Measurements from ENCODE around the gene DPY19L2.
A peak's percentile ranks its signal among the peaks of the same experiment; 100 is the strongest.
"Not testable (repeated sequence)": the region's sequence is repeated elsewhere in the genome, so short reads cannot be mapped to it uniquely, and the experiment has no call there.

DPY19L2 gene

GRCh38 chr12:63685789-63686188 lies 17.5 kb upstream of the DPY19L2 start:
- not testable (repeated sequence) for H3K36me3 ChIP-seq, H3K27ac ChIP-seq, H3K4me2 ChIP-seq, H4K20me1 ChIP-seq, H3K4me3 ChIP-seq, H3K4me1 ChIP-seq, H3K9ac ChIP-seq, H3K27me3 ChIP-seq, H3K9me3 ChIP-seq

- H3K36me3 ChIP-seq, H3K9me3 ChIP-seq, H3K4me3 ChIP-seq, H4K20me1 ChIP-seq, H3K4me2 ChIP-seq, H3K27me3 ChIP-seq, H3K4me1 ChIP-seq, H3K27ac ChIP-seq, H3K9ac ChIP-seq: not testable (repeated sequence)
Observed at GRCh38 chr12:63682617-63683016, 14.3 kb upstream of the DPY19L2 start.

GRCh38 chr12:63680758-63681157 lies 12.5 kb upstream of the DPY19L2 start:
- not testable (repeated sequence) for H4K20me1 ChIP-seq, H3K9ac ChIP-seq, H3K4me3 ChIP-seq, H3K4me2 ChIP-seq, H3K27ac ChIP-seq, H3K9me3 ChIP-seq, H3K27me3 ChIP-seq, H3K4me1 ChIP-seq, H3K36me3 ChIP-seq

GRCh38 chr12:63672550-63672949 lies 4.3 kb upstream of the DPY19L2 start:
- not testable (repeated sequence) for H3K4me3 ChIP-seq, H3K27ac ChIP-seq, H3K9ac ChIP-seq, H4K20me1 ChIP-seq, H3K4me1 ChIP-seq, H3K36me3 ChIP-seq, H3K4me2 ChIP-seq
- Histone ChIP-seq H3K9me3 (peaks cover 12% of the 10 kb centered on the region), H3K27me3 (peaks cover 27% of the 10 kb centered on the region)

- Histone ChIP-seq H3K9me3 (peaks cover 12% of the 10 kb centered on the region), H3K27me3 (peaks cover 42% of the 10 kb centered on the region)
- not testable (repeated sequence) for H3K9ac ChIP-seq, H3K4me1 ChIP-seq, H3K27ac ChIP-seq, H3K4me2 ChIP-seq, H4K20me1 ChIP-seq, H3K36me3 ChIP-seq, H3K4me3 ChIP-seq
Observed at GRCh38 chr12:63669936-63670335, 1.6 kb upstream of the DPY19L2 start.

GRCh38 chr12:63669427-63669826 lies 1.1 kb upstream of the DPY19L2 start:
- not testable (repeated sequence) for H3K9ac ChIP-seq, H4K20me1 ChIP-seq, H3K4me3 ChIP-seq, H3K4me2 ChIP-seq, H3K4me1 ChIP-seq, H3K27ac ChIP-seq, H3K36me3 ChIP-seq
- peaks cover 42% of the 10 kb centered on the region for H3K27me3 ChIP-seq
- peaks cover 12% of the 10 kb centered on the region for H3K9me3 ChIP-seq

GRCh38 chr12:63668800-63669365 lies 590 bp upstream of the DPY19L2 start:
- H3K27ac ChIP-seq = not testable (repeated sequence)

GRCh38 chr12:63663005-63663404 lies 5.3 kb downstream of the DPY19L2 start:
- H4K20me1 ChIP-seq, H3K9ac ChIP-seq, H3K4me1 ChIP-seq, H3K9me3 ChIP-seq, H3K4me3 ChIP-seq, H3K36me3 ChIP-seq, H3K27ac ChIP-seq, H3K4me2 ChIP-seq: not testable (repeated sequence)
- H3K27me3 ChIP-seq = peaks cover 19% of the 10 kb centered on the region
- TF ChIP-seq Cebpa-rat (IDR thresholded peaks at IDR 0.05) = peak; percentile 76; the same call in 1 of the 2 replicates

More at GRCh38 chr12:63668800-63669365, 590 bp upstream of the DPY19L2 start:
- H3K4me3 ChIP-seq = peak overlapping the region; percentile 25; the same call in 1 of the 2 replicates
- H3K9me3 ChIP-seq = peaks cover 12% of the 10 kb centered on the region
- H3K4me1 ChIP-seq, H4K20me1 ChIP-seq, H3K36me3 ChIP-seq, H3K9ac ChIP-seq: not testable (repeated sequence)
- H3K4me2 ChIP-seq = peak overlapping the region; percentile 19
- H3K27me3 ChIP-seq = peaks cover 42% of the 10 kb centered on the region

GRCh38 chr12:63658501-63658900 lies 9.8 kb downstream of the DPY19L2 start:
- H3K9ac ChIP-seq, H3K36me3 ChIP-seq, H3K4me3 ChIP-seq, H3K27ac ChIP-seq, H3K27me3 ChIP-seq, H4K20me1 ChIP-seq, H3K4me2 ChIP-seq, H3K9me3 ChIP-seq, H3K4me1 ChIP-seq: not testable (repeated sequence)

- not testable (repeated sequence) for H3K9ac ChIP-seq, H3K4me2 ChIP-seq, H3K4me3 ChIP-seq, H4K20me1 ChIP-seq, H3K36me3 ChIP-seq, H3K4me1 ChIP-seq, H3K27ac ChIP-seq, H3K27me3 ChIP-seq, H3K9me3 ChIP-seq
Observed at GRCh38 chr12:63656407-63656806, 11.9 kb downstream of the DPY19L2 start.

- H3K4me1 ChIP-seq, H3K27ac ChIP-seq: not testable (repeated sequence)
Observed at GRCh38 chr12:63655543-63656257, 12.6 kb downstream of the DPY19L2 start.

GRCh38 chr12:63654481-63654880 lies 13.8 kb downstream of the DPY19L2 start:
- not testable (repeated sequence) for H3K9ac ChIP-seq, H3K9me3 ChIP-seq, H3K4me3 ChIP-seq, H3K27ac ChIP-seq, H4K20me1 ChIP-seq, H3K27me3 ChIP-seq, H3K4me2 ChIP-seq, H3K36me3 ChIP-seq, H3K4me1 ChIP-seq

More at GRCh38 chr12:63655543-63656257, 12.6 kb downstream of the DPY19L2 start:
- H3K4me3 ChIP-seq, H3K9me3 ChIP-seq, H3K9ac ChIP-seq, H3K36me3 ChIP-seq, H4K20me1 ChIP-seq, H3K4me2 ChIP-seq, H3K27me3 ChIP-seq: not testable (repeated sequence)

- H3K4me3 ChIP-seq, H3K9ac ChIP-seq, H3K9me3 ChIP-seq, H3K27ac ChIP-seq, H3K27me3 ChIP-seq, H3K4me2 ChIP-seq, H4K20me1 ChIP-seq, H3K4me1 ChIP-seq, H3K36me3 ChIP-seq: not testable (repeated sequence)
Observed at GRCh38 chr12:63649517-63649916, 18.8 kb downstream of the DPY19L2 start.

GRCh38 chr12:63643381-63644140 lies 24.7 kb downstream of the DPY19L2 start:
- H3K27me3 ChIP-seq, H3K36me3 ChIP-seq, H3K9ac ChIP-seq, H4K20me1 ChIP-seq, H3K4me3 ChIP-seq, H3K4me2 ChIP-seq, H3K27ac ChIP-seq, H3K4me1 ChIP-seq, H3K9me3 ChIP-seq: not testable (repeated sequence)
